Raji (cell line): Measurements from ENCODE around the gene OLFML1.

ENCODE experiments used
- POLR2A ChIP-seq: IDR thresholded peaks from 2 replicates; pipeline ENCODE4 v1.6.1; 2011; ENCODE audit warnings: low read depth, low read length, control low read depth; ENCODE audit not compliant: insufficient read depth

OLFML1 gene

DNA sequence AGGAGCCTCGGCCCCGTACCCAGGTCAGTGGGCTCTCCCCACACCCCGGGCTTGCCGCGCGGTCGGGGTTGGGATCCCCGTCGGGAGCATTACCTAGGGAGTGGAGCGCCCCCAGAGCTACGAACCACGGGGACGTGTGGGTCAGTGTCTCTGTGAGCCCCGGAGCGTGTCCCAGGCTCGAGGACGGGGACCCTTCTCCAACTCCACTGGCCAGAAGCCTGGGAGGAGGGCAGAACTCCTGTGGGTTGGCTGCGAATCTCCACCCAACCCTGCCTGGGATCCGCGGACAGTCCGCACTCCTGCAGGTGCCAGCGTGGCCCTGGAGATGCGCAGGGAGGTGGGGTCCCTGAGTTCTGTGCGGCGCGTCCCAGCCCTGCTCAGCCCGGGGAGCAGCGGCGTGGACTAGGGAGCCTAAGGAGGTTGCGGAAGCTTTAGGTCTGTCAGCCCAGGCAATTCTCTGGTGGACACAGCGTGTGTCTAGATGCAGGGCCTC is 28.8 kb downstream of the OLFML1 start:
- TF ChIP-seq POLR2A = no peak

DNA sequence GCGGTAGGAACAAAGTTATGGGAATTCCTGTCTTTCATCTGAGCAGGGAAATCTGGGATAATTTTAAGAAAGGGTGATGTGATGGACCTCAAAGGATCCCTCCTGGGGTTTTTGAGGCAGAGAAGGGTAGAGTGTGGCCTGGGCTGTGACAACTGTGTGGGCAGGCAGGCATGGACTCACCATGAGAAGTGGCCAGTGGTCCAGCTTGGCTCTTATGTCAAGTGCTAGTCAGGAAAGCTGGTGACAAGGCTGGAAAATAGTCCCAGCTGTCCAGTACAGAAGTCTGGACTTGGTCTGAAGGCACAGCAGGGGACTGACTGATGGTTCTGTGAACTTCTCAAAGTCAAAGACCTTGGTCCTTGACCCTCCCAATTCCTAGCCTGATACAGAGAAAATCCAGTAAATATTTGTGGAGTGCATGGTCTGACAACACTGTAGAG is 30.2 kb downstream of the OLFML1 start:
- no peak for TF ChIP-seq POLR2A

DNA sequence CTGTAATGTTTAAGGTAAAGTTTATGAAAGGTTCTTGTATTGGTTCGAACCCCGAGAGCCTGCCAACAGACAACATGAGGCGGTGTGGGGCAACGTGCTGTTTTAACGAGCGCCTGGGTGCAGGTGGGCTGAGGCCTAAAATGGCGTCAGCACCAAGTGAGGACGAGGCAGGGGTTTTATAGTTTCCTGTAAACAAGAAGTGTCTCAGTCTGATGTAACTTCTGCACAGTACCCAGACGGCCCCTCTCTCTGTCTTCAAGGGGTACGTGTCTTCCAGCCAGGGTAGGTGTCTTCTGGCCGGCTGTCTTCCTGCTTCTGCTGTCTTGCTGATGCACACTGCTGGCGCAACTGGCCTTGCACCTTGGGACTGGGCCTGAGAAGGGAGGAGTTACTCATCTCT is 31.2 kb downstream of the OLFML1 start:
- no peak for TF ChIP-seq POLR2A

DNA sequence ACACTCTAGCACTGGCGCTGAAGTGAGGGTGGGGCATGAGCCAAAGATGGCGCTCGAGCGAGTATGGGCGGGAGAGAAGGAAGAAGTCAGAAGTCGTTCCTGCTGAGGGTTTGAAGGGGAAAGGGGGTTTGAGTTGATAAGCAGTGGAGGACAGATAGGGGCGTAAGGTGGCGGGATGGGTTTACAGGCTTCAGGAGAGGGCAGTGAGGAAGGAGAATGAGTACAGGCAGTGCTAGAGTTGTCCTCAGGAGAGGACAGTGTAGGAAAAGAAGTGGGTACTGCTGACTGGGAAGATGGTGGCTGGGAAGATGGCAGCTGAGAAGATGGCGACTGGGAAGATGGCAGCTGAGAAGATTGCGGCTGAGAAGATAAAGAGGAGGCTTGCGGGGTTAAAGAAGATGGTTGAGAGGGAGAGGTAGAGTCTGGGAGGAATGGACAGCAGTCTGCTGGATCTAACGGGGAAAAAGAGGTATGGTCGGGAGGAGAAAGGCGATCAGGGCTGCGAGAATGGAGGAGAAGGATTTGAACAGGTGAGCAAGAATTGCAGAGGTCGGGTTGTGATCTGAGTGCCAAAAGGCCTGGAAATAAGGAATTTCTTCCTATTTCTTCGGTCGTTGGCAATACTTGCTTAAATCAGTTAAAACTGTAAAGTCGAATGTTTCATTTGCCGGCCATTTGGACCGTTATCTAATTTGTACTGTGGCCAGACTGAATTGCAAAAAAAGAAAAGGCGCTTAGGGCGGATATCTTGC is 33.7 kb downstream of the OLFML1 start:
- TF ChIP-seq POLR2A = no peak

DNA sequence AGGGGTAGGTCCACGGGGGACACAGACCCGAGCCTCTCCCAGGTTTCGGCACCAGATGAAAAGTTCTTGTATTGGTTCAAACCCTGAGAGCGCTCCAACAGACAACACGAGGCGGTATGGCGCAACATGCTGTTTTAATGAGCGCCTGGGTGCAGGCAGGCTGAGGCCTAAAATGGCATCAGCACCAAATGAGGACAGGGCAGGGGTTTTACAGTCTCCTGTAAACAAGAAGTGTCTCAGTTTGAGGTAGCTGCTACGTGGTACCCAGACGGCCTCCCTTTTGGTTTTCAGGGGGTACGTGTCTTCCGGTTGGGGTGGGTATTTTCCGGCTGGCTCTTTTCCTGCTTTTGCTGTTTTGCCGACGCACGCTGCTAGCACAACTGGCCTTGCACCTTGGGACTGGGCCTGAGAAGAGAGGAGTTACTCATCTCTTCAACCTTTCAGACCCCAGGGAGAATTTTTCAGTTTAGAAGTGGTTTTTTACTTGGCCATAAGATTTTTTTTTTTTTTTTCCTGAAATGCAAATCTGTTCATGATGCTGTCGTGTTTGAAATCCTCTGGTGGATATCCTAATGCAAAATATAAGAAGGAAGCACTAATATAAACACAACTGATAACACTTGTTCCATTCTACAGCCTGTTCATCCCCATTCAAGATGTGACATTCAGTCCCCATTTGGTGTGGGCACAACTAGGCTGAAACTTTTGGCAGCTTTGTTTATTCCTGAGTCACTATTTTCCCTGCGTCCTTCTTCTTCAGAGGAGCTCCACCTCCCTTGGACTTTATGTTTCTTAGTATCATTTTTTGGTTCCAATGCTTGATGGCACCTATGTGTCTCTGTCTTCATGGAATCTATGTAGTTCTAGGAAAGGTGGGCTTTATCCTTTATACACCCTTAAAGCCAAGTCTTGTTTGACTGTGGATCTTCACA is 35.0 kb downstream of the OLFML1 start:
- no peak for TF ChIP-seq POLR2A

DNA sequence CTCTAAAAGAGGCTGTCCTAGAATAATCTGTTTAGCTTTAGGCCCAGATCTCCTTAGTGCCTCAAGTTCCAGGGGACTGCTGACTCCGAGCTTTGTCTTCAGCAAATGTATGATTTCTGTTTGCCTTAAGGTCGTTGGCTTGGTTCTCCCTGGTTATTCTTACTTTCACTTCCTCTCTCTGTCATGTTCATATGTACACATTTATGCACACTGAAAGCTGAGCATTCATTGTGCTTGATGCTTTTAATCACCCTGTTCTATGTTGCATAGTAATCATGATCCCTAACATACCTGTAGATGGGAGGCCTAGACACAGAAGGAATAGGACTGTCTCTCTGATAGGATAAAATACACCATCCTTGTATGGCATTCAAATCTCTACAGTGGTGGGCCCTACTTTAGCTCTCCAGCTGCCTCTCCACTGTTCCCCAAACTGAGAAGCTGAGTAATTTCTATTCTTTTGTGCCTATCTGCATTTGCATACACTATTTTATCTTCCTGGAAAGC is 35.7 kb downstream of the OLFML1 start:
- no peak for TF ChIP-seq POLR2A

DNA sequence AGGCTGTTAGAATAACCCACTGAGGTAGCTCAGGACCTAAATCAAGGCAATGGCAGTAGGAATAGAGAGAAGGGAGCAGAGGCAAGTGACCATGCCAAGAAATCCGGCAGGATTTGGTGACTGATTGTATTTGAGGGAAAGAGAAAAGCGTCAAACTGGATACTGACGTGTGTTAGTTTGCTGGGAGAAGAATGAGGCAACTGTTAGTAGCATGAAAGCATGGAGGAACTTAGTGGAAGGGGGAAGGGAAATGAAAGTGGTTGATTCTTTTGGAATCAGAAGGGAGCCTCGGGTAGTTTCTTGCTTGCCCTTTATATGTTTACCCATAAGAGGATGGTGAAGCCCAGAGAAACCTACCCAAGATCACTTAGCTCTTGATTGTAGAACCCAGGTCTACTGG is 36.8 kb downstream of the OLFML1 start:
- no peak for TF ChIP-seq POLR2A

DNA sequence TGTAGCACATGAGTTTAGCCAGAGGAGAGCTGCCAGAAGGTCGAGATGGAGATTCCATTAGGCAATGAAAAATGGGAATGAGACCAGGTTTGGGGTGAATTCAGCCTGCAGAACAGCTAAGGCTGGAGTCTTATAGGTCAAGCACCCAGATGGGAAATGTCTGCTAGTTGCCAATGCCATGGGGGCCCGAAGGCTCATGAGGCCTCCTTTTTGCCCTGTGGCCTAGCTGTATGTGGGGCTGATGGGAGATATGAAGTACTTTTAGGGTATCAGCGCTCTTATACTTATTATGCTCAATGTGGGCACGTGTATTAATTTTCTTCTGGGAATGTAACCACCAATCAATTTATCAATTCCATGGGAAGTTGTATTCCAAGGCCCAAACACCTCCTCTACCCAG is 37.2 kb downstream of the OLFML1 start:
- TF ChIP-seq POLR2A = no peak

DNA sequence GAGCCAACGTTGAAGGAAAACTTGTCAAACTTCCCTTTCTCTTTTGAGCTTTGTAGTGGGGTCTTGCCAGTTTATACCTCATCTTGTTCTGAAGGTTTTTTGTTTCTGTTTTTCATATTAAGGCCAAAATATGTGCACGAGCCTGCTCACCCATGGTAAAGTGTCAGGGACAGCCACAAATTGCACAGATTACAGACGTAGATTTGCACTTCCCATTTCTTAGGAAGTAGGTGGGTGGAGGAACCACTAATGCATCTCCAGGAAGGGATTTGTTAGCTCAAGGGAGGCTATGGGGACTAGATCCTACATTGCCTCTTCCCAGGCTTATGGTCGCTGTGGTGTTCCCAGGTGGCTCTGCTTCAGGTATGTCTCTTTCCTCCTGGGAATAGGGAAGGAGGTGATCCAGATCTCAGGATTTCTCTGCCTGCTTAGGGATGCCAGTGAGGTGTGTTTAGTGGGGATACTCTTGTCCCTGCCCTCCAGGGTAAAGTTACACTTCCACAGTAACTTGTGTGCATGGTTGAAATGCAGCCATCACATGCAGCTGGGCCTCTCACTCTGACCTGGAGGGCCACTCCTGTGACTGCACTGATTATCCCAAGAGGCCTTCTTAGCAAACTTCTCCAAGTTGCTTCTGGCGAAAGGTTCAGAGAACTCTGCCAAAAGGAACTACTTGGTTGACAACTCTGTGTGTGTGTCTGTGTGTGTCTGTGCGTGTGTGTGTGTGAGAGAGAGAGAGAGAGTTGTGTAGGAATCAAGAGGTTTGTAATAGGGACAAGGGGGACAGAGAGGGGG is 38.3 kb downstream of the OLFML1 start:
- no peak for TF ChIP-seq POLR2A

DNA sequence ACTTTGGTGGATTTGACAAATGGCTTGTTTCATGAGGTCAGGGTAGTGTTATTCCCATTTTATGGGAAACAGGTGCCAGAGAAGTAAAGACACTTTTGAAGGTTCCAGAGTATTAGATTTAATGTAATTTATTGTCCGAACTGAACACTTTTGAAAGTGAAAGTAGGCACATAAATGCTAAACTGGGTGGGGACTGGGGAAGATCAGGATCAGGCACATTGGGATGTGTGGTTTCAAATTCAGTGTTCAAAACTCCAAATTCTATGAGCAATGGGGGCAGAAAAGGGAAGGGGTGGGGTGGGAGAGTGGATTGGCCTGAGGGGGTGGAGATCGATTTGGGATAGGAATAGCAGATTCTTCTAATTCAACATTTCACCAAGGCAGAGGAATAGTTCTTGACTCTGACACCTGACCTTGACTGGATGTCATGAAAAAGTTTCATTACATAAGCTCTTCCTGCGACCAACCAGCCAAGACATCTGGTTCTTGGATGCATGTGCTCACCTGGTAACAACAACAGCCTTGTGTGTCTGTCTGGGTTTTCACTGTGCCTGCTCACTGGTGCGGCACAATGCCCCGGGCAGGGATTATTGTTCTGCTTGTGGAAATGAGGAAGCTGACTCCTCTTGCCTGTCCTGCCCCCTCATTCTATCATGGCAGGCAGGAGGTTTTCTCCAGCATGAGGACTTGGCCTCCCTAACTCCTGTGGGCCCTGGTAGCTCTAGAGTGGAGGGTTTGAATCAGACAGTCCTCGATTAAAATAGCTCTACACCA is 39.3 kb downstream of the OLFML1 start:
- no peak for TF ChIP-seq POLR2A

DNA sequence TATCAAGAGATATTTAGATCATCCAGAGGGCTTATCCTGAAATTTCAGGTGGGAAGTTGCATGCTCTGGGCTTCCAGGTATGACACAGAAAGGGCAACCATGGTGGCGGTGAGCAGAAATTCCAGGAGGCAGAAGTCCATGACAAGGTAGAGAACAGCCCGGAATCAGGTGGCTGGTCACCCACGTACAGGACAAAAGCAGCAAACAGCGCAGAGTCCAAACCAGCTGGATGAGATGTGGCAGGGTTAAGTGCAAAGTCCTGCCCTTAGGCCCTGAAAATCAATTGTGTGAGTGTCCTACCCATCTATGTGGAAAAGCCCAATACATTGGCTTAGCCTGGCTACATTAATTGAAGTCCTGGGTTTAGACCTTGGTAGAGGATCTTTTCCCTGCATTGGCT is 40.1 kb downstream of the OLFML1 start:
- no peak for TF ChIP-seq POLR2A

DNA sequence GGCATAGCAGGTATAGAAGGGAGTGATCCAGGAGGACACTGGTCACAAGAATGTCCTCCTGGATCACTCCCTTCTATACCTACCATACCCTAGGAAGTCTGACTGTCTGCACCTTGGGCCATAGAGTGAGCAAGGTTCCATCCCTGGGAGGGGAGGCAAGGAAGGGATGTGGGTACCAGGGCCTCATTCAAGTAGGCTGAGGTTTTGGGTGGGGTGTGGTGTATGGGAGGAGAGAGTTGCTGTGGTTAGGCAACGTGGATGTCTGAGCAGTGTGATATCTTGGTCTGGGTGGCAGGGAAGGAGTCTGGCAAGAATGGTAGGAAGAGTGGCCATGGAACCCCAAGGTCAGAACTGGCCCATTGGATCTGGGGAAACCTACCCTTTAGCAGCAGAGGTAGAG is 41.7 kb downstream of the OLFML1 start:
- TF ChIP-seq POLR2A = no peak

DNA sequence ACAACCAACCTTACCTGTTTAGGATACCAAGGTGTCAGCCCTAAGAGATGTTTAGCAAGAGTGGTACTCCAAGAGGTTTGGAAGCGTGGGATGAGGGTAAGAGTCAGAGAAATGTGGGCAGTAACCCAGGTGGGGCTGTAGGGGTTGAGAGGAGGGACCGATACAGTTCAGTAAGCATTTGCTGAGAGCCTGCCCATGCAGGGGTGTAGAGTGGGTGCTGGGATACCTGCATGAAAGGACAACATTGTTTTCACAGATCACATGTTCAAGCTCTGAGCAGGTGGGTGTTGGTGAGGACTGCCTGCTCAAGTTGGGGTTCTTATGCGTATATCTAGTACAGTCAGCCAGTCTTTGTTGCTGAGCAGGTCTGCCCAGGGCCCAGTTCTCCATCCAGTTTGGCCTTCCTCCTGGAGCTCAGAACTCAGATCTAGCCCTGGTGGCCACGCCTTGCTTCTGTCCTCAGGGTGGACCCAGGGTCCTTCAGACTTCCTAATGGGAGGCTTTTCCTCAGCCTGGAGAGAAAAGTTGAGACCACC is 43.3 kb downstream of the OLFML1 start:
- TF ChIP-seq POLR2A = no peak
